Endothelial cell (in vitro differentiated cells): Measurements from ENCODE around the gene ATP5ME. TPM values are rescaled to one million over a fixed set of nuclear protein-coding genes. Genes with fewer than 3 reads are reported as not detected.

Source experiments
- DNase-seq: peaks from one replicate; pipeline ENCODE4 v3.0.0; 2021; ENCODE audit warnings: low spot score
- H3K27ac Mint-ChIP-seq: one replicate; pipeline ENCODE4 v1.8.0; 2021; ENCODE audit warnings: mixed read lengths, inconsistent platforms; ENCODE audit not compliant: unreplicated experiment
- H3K27me3 Mint-ChIP-seq: one replicate; pipeline ENCODE4 v1.8.0; 2021; ENCODE audit warnings: mild to moderate bottlenecking, moderate library complexity, mixed read lengths, inconsistent platforms; ENCODE audit not compliant: unreplicated experiment
- H3K36me3 Mint-ChIP-seq: one replicate; pipeline ENCODE4 v1.8.0; 2021; ENCODE audit warnings: mild to moderate bottlenecking, low read depth, mixed read lengths, inconsistent platforms; ENCODE audit not compliant: unreplicated experiment
- H3K4me1 Mint-ChIP-seq: one replicate; pipeline ENCODE4 v1.8.0; 2021; ENCODE audit warnings: mild to moderate bottlenecking, mixed read lengths, inconsistent platforms; ENCODE audit not compliant: unreplicated experiment
- H3K4me3 Mint-ChIP-seq: one replicate; pipeline ENCODE4 v1.8.0; 2021; ENCODE audit warnings: mild to moderate bottlenecking, mixed read lengths, inconsistent platforms; ENCODE audit not compliant: unreplicated experiment
- H3K9me3 Mint-ChIP-seq: one replicate; pipeline ENCODE4 v1.8.0; 2021; ENCODE audit warnings: mixed read lengths, inconsistent platforms; ENCODE audit not compliant: unreplicated experiment
- total RNA-seq: library from RNA; stranded (reverse); fragmentation: NEBNext Ultra II Directional; extraction: Animal tissue kit (Norgen Biotek cat#: 25700); gene quantifications from one replicate; pipeline ENCODE4 v1.2.1, GENCODE V29; 2021; ENCODE audit not compliant: unreplicated experiment
- TF ChIP-seq, protein P1 (sequence below): fragments of 200-600 bp; sonication (generic); IDR thresholded peaks from one replicate; pipeline ENCODE4 v1.5.0; 2021; ENCODE audit warnings: antibody characterized with exemption; ENCODE audit not compliant: unreplicated experiment

The ATP5ME gene
- total RNA-seq, 1 donor from 2014 or later = 289 TPM

- H3K36me3 Mint-ChIP-seq = peaks cover 19% of the 10 kb centered on the region
- no peak overlapping the region for H3K4me3 Mint-ChIP-seq
- H3K27me3 Mint-ChIP-seq = peaks cover 26% of the 10 kb centered on the region
- H3K9me3 Mint-ChIP-seq = peaks cover 6% of the 10 kb centered on the region
- no peak for DNase-seq
- H3K27ac Mint-ChIP-seq = no peak overlapping the region
- TF ChIP-seq, protein P1, sequence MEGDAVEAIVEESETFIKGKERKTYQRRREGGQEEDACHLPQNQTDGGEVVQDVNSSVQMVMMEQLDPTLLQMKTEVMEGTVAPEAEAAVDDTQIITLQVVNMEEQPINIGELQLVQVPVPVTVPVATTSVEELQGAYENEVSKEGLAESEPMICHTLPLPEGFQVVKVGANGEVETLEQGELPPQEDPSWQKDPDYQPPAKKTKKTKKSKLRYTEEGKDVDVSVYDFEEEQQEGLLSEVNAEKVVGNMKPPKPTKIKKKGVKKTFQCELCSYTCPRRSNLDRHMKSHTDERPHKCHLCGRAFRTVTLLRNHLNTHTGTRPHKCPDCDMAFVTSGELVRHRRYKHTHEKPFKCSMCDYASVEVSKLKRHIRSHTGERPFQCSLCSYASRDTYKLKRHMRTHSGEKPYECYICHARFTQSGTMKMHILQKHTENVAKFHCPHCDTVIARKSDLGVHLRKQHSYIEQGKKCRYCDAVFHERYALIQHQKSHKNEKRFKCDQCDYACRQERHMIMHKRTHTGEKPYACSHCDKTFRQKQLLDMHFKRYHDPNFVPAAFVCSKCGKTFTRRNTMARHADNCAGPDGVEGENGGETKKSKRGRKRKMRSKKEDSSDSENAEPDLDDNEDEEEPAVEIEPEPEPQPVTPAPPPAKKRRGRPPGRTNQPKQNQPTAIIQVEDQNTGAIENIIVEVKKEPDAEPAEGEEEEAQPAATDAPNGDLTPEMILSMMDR = no peak
- H3K4me1 Mint-ChIP-seq = no peaks in the 10 kb centered on the region
Measured at GRCh38 chr4:629915-630641, 44.0 kb downstream of the ATP5ME start.

DNA sequence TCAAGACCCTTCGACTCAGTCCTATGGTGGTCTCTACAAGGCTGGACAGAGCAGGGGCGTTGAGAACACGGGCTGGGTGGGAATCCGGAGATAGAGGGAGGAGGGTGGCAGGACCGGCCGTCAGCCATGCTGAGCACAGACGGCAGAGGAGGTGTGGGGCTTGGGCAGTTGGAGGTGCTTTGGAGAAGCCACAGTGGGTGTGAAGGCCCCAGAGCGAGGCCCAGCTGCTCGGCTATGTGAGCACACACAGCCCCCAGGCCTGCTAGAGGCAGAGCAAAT is 44.5 kb downstream of the ATP5ME start:
- H3K36me3 Mint-ChIP-seq = peaks cover 19% of the 10 kb centered on the region
- TF ChIP-seq, protein P1 = no peak
- DNase-seq = no peak
- H3K4me3 Mint-ChIP-seq = no peak overlapping the region
- H3K27me3 Mint-ChIP-seq = peaks cover 27% of the 10 kb centered on the region
- no peak overlapping the region for H3K27ac Mint-ChIP-seq
- H3K9me3 Mint-ChIP-seq = peaks cover 6% of the 10 kb centered on the region
- H3K4me1 Mint-ChIP-seq = no peaks in the 10 kb centered on the region

DNA sequence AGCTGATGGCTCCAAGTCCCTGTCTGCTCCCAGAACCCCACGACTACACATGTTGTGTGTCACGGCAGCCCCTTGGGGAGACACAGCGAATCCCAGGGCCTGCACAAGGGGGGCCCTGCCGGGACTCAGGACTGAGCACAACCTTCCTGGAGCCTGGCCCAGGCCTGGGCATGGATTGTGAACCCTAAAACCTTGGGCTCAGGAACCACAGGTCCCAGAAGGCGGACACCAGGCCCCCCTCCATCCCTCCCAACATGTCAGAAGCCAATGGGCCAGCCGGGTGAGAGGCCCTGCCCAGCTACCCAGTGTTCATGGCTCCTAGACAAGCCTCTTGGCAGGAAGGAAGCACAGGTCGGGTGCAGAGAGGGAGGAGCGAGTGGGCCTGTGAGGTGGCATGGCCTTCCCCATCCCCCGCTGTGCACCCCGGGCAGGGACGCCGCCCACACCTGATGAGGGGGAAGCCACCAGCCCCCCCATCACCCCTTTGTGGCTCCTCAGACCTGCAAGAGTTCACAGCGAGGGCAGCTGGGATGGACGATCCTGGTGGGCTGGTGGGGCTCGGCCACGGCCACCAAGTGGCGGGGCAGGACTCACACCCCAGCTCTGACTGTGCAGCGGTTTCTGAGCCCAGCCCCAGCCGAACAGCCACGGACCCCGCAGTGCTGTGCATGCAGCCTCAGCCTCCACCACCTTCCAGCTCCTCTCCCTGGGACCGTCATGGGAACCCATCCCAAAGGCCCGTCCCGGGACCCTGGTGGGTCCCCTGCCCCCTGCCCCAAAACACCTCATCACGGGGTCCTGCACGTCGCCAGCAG is 45.0 kb downstream of the ATP5ME start:
- peaks cover 2% of the 10 kb centered on the region for H3K4me1 Mint-ChIP-seq
- TF ChIP-seq, protein P1 = no peak
- H3K27me3 Mint-ChIP-seq = peaks cover 32% of the 10 kb centered on the region
- peaks cover 6% of the 10 kb centered on the region for H3K9me3 Mint-ChIP-seq
- no peak for DNase-seq
- peaks cover 19% of the 10 kb centered on the region for H3K36me3 Mint-ChIP-seq
- H3K27ac Mint-ChIP-seq = no peak overlapping the region
- no peak overlapping the region for H3K4me3 Mint-ChIP-seq

- no peak for DNase-seq
- Mint-ChIP-seq H3K4me1 (peaks cover 2% of the 10 kb centered on the region), H3K27me3 (peaks cover 32% of the 10 kb centered on the region), H3K27ac (no peak overlapping the region), H3K9me3 (peaks cover 6% of the 10 kb centered on the region), H3K36me3 (peaks cover 19% of the 10 kb centered on the region), H3K4me3 (no peak overlapping the region)
- TF ChIP-seq, protein P1 = no peak
Measured at GRCh38 chr4:628311-628741, 45.8 kb downstream of the ATP5ME start.
